Islet of Langerhans (tissue), 1 donor: ENCODE measurements around the gene FAM13A.

Experiments
- FAIRE-seq: peaks from one replicate; lab custom pipeline; 2011; peaks lifted over from hg19 to GRCh38; lab: Jason Lieb, UNC

FAM13A gene

GRCh38 chr4:88831031-88831430, 226.0 kb downstream of the FAM13A start:
- FAIRE-seq: no peak

GRCh38 chr4:88830598-88830997, 226.4 kb downstream of the FAM13A start:
- no peak for FAIRE-seq

GRCh38 chr4:88828842-88829571, 228.0 kb downstream of the FAM13A start:
- no peak for FAIRE-seq

- no peak for FAIRE-seq
Measured at GRCh38 chr4:88827442-88827841, 229.5 kb downstream of the FAM13A start.

GRCh38 chr4:88826771-88827170, 230.2 kb downstream of the FAM13A start:
- FAIRE-seq: no peak

GRCh38 chr4:88825931-88826330, 231.1 kb downstream of the FAM13A start:
- FAIRE-seq: no peak

GRCh38 chr4:88823058-88823919, 233.7 kb downstream of the FAM13A start:
- FAIRE-seq: peak; percentile 86

GRCh38 chr4:88822034-88822789, 234.8 kb downstream of the FAM13A start:
- FAIRE-seq: no peak

- FAIRE-seq: peak; percentile 64
Measured at GRCh38 chr4:88821522-88821921, 235.5 kb downstream of the FAM13A start.

- no peak for FAIRE-seq
Measured at GRCh38 chr4:88820698-88821415, 236.1 kb downstream of the FAM13A start.

GRCh38 chr4:88819818-88820697, 236.9 kb downstream of the FAM13A start:
- no peak for FAIRE-seq

- no peak for FAIRE-seq
Measured at GRCh38 chr4:88818631-88819470, 238.1 kb downstream of the FAM13A start.

- FAIRE-seq: no peak
Measured at GRCh38 chr4:88817740-88818139, 239.2 kb downstream of the FAM13A start.

- no peak for FAIRE-seq
Measured at GRCh38 chr4:88816360-88816759, 240.6 kb downstream of the FAM13A start.

GRCh38 chr4:88814043-88814617, 242.9 kb downstream of the FAM13A start:
- no peak for FAIRE-seq

GRCh38 chr4:88813013-88813412, 244.0 kb downstream of the FAM13A start:
- no peak for FAIRE-seq

- FAIRE-seq: no peak
Measured at GRCh38 chr4:88812420-88812819, 244.6 kb downstream of the FAM13A start.

- FAIRE-seq: no peak
Measured at GRCh38 chr4:88811904-88812303, 245.1 kb downstream of the FAM13A start.

GRCh38 chr4:88810325-88810724, 246.7 kb downstream of the FAM13A start:
- FAIRE-seq: no peak
